T-cell (primary cell): ENCODE results near the gene SPTLC3. TPM values are rescaled to one million over a fixed set of nuclear protein-coding genes. Genes with fewer than 3 reads are reported as not detected.
"Not testable (repeated sequence)": the region's sequence is repeated elsewhere in the genome, so short reads cannot be mapped to it uniquely, and the experiment has no call there.

Source experiments
- ATAC-seq, 4 experiments: fragments of 200-7000 bp in 3 of 4; fragments of 150-1000 bp in 1 of 4; cut with Tn5 transposase; replicated peaks in 1 of 4; 1 replicate in 3 of 4; 2 replicates in 1 of 4; pipeline ENCODE4 v1.10.0; 2021; ENCODE audit warnings: moderate library complexity in 3 of 4, mild to moderate bottlenecking in 2 of 4, moderate number of reproducible peaks in 1 of 4
- CTCF ChIA-PET, 2 donors: fragments of 300-600 bp; sonication (Branson Sonifier 250); formaldehyde crosslinking; loops; one replicate each; lab custom pipeline; 2022; ENCODE audit warnings: antibody characterized with exemption in 2 of 2; lab: Charles Lee
- POLR2A ChIA-PET, 2 donors: fragments of 300-600 bp; sonication (Branson Sonifier 250); formaldehyde crosslinking; loops; one replicate each; lab custom pipeline; 2022; ENCODE audit warnings: antibody characterized with exemption in 2 of 2; lab: Charles Lee
- DNase-seq, 35 experiments: peaks; one replicate each; pipeline versions ENCODE4 v3.0.0 to v3.0.0-alpha.2; 2013 to 2023
- H3K27ac ChIP-seq: one replicate; pipeline ENCODE4 v1.5.1; 2013; ENCODE audit warnings: low read length
- H3K27me3 ChIP-seq, 2 experiments: replicated peaks in 1 of 2; 1 replicate in 1 of 2; 2 replicates in 1 of 2; pipeline versions ENCODE4 v1.6.1 to v1.7.0; 2013; ENCODE audit warnings: low read length in 1 of 2, mixed read lengths in 1 of 2; ENCODE audit not compliant: control insufficient read depth in 2 of 2, insufficient read depth in 2 of 2; ENCODE audit errors: extremely low read depth in 1 of 2
- H3K36me3 ChIP-seq, 2 donors: 1 replicate in 1 of 2; 2 replicates in 1 of 2; pipeline versions ENCODE4 v1.6.1 to v1.7.0; 2013; ENCODE audit warnings: low read length in 1 of 2; ENCODE audit not compliant: control insufficient read depth in 2 of 2, insufficient read depth in 1 of 2; ENCODE audit errors: extremely low read depth in 1 of 2
- H3K4me1 ChIP-seq, 2 experiments: 1 replicate in 1 of 2; 2 replicates in 1 of 2; pipeline versions ENCODE4 v1.6.1 to v1.7.0; 2013; ENCODE audit warnings: low read length in 2 of 2, mixed read lengths in 1 of 2; ENCODE audit not compliant: insufficient read depth in 2 of 2, control insufficient read depth in 1 of 2; ENCODE audit errors: extremely low read depth in 1 of 2
- H3K4me3 ChIP-seq, 2 donors: 1 replicate in 1 of 2; 2 replicates in 1 of 2; pipeline versions ENCODE4 v1.5.1 to v1.7.0; 2013; ENCODE audit warnings: mild to moderate bottlenecking in 2 of 2, low read length in 1 of 2, moderate library complexity in 1 of 2; ENCODE audit not compliant: control insufficient read depth in 1 of 2; ENCODE audit errors: extremely low read depth in 1 of 2
- H3K9me3 ChIP-seq: 2 replicates; pipeline ENCODE4 v1.7.0; 2013
- H3K27ac Mint-ChIP-seq, 2 donors: one replicate each; pipeline ENCODE4 v1.8.0; 2020 to 2021; ENCODE audit warnings: mild to moderate bottlenecking in 2 of 2, mixed read lengths in 2 of 2
- H3K27me3 Mint-ChIP-seq, 2 donors: one replicate each; pipeline ENCODE4 v1.8.0; 2021 to 2022; ENCODE audit warnings: mixed read lengths in 2 of 2
- H3K36me3 Mint-ChIP-seq: one replicate; pipeline ENCODE4 v1.8.0; 2021; ENCODE audit warnings: mixed read lengths
- H3K4me1 Mint-ChIP-seq, 3 donors: one replicate each; pipeline ENCODE4 v1.8.0; 2020 to 2022; ENCODE audit warnings: mixed read lengths in 3 of 3, mild to moderate bottlenecking in 1 of 3
- H3K4me3 Mint-ChIP-seq, 3 donors: one replicate each; pipeline ENCODE4 v1.8.0; 2020 to 2022; ENCODE audit warnings: mild to moderate bottlenecking in 3 of 3, mixed read lengths in 3 of 3, moderate library complexity in 3 of 3
- H3K9me3 Mint-ChIP-seq, 3 donors: one replicate each; pipeline ENCODE4 v1.8.0; 2020 to 2022; ENCODE audit warnings: mixed read lengths in 3 of 3
- WGBS: methylation state at CpG from one replicate; pipeline ENCODE4 v1.1.5; 2013; ENCODE audit warnings: missing lambda C conversion rate; ENCODE audit not compliant: insufficient coverage; 5-methylcytosine and 5-hydroxymethylcytosine counted together
- total RNA-seq, 35 experiments: library from RNA in 6 of 35; stranded (reverse) in 6 of 35; fragments of 120-200 nt in 1 of 35; gene quantifications; one replicate each; pipeline versions ENCODE4 v1.2.1 to v1.2.4 and lab custom pipeline; 2013 to 2026

SPTLC3 gene
- total RNA-seq, 5 donors from 2014 or later (not counting 1 experiment from before 2014, with no cell fraction given): 0.20 to 1.2 (median 0.56) TPM

- DNase-seq (no peak), ATAC-seq (no peak)
- ChIA-PET POLR2A (interaction anchor here in 1 of 2 donors (0.6 kb wide), 2 partner anchors 17 to 821 kb away, joined by 3 to 8 read pairs; no protein-coding TSS in a partner anchor), CTCF (no interaction called here)
- Histone ChIP-seq H3K27ac (no peak overlapping the region), H3K27me3 (peaks cover 0 to 3% of the 10 kb centered on the region in 2 experiments), H3K4me3 (no peak overlapping the region), H3K36me3 (no peaks in the 10 kb centered on the region), H3K9me3 (no peaks in the 10 kb centered on the region), H3K4me1 (no peaks in the 10 kb centered on the region)
- Mint-ChIP-seq H3K4me3 (no peak overlapping the region), H3K9me3 (peaks cover 0 to 1% (median 0%) of the 10 kb centered on the region in 3 donors), H3K27ac (no peak overlapping the region), H3K36me3 (no peaks in the 10 kb centered on the region), H3K4me1 (no peaks in the 10 kb centered on the region), H3K27me3 (peaks cover 0 to 8% of the 10 kb centered on the region in 2 donors)
- WGBS: 59% methylated on average over 3 of the region's 6 CpGs
Observed at GRCh38 chr20:12976720-12977309, 32.0 kb upstream of the SPTLC3 start.

DNA sequence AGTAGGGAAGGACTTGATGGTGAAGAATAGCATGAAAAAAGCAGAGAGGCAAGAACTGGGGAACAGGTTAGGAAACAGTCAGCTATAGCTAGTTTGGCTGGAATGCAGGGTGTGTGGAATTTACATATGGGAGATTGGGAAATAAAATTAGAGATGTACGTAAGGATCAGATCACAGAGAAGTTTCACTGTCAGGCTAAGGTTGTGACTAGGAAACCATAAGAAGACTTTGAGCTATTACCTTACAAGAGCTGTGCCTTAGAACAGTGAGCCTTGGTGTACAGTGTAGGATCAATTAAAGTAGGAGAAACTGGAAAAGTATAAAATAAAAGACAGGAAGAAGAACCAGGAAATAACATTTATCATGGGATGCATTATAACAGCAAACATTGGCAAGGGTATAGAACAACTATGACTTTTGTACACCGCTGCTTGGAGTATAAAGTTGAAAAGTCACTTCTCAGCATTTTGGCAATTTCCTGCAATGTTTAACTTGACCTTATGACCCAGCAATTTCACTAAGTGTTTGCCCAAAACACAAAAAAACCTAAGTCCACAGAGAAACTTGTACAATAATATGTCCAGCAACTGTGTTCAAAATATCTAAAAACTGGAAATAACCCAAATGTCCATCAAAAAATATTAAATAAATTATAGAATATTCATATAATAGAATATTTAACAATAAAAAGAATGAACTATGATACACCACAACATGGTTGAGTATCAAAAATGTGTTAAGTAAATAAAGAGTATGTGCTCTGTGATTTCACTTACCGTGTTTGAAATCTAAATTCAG lies 31.2 kb upstream of the SPTLC3 start:
- peaks cover 0 to 5% (median 0%) of the 10 kb centered on the region in 3 donors for H3K9me3 Mint-ChIP-seq
- no peak overlapping the region for H3K27ac Mint-ChIP-seq
- H3K4me1 Mint-ChIP-seq: no peaks in the 10 kb centered on the region
- H3K36me3 Mint-ChIP-seq: no peaks in the 10 kb centered on the region
- CTCF ChIA-PET: no interaction called here
- Histone ChIP-seq H3K36me3 (no peaks in the 10 kb centered on the region), H3K4me3 (no peak overlapping the region), H3K27ac (no peak overlapping the region), H3K27me3 (peaks cover 0 to 3% of the 10 kb centered on the region in 2 experiments), H3K4me1 (no peaks in the 10 kb centered on the region), H3K9me3 (no peaks in the 10 kb centered on the region)
- DNase-seq: no peak
- no peak overlapping the region for H3K4me3 Mint-ChIP-seq
- ATAC-seq: no peak
- no CpG with 5 or more reads among the region's 3 CpGs for WGBS
- H3K27me3 Mint-ChIP-seq: peaks cover 0 to 8% of the 10 kb centered on the region in 2 donors
- POLR2A ChIA-PET: interaction anchor here in 1 of 2 donors (0.6 kb wide), 1 partner anchor 17 kb away, joined by 8 read pairs; no protein-coding TSS in a partner anchor

GRCh38 chr20:12978126-12978394 lies 30.7 kb upstream of the SPTLC3 start:
- ChIA-PET POLR2A (no interaction called here), CTCF (no interaction called here)
- H3K27me3 Mint-ChIP-seq: peaks cover 0 to 8% of the 10 kb centered on the region in 2 donors

GRCh38 chr20:12978613-12979495 lies 29.9 kb upstream of the SPTLC3 start:
- Mint-ChIP-seq H3K27me3 (peaks cover 0 to 8% of the 10 kb centered on the region in 2 donors), H3K36me3 (no peaks in the 10 kb centered on the region), H3K4me1 (no peaks in the 10 kb centered on the region), H3K4me3 (no peak overlapping the region), H3K9me3 (peaks cover 0 to 5% (median 0%) of the 10 kb centered on the region in 3 donors), H3K27ac (no peak overlapping the region)
- H3K9me3 ChIP-seq: no peaks in the 10 kb centered on the region
- ChIA-PET POLR2A (interaction anchor here in 1 of 2 donors (0.6 kb wide), 1 partner anchor 13 kb away, joined by 3 read pairs; no protein-coding TSS in a partner anchor), CTCF (no interaction called here)
- H3K4me3 ChIP-seq: no peak overlapping the region
- H3K36me3 ChIP-seq: no peaks in the 10 kb centered on the region
- no peak for ATAC-seq
- H3K27ac ChIP-seq: no peak overlapping the region
- H3K4me1 ChIP-seq: no peaks in the 10 kb centered on the region
- peaks cover 0 to 3% of the 10 kb centered on the region in 2 experiments for H3K27me3 ChIP-seq
- DNase-seq: no peak
- WGBS: no CpG with 5 or more reads among the region's 4 CpGs

More at GRCh38 chr20:12978126-12978394, 30.7 kb upstream of the SPTLC3 start:
- H3K27me3 ChIP-seq: peaks cover 0 to 3% of the 10 kb centered on the region in 2 experiments
- WGBS: no CpG with 5 or more reads among the region's 1 CpG
- no peaks in the 10 kb centered on the region for H3K4me1 Mint-ChIP-seq
- DNase-seq (no peak), ATAC-seq (no peak)
- peaks cover 0 to 5% (median 0%) of the 10 kb centered on the region in 3 donors for H3K9me3 Mint-ChIP-seq
- no peaks in the 10 kb centered on the region for H3K36me3 Mint-ChIP-seq
- no peaks in the 10 kb centered on the region for H3K4me1 ChIP-seq
- no peak overlapping the region for H3K4me3 ChIP-seq
- no peaks in the 10 kb centered on the region for H3K9me3 ChIP-seq
- H3K4me3 Mint-ChIP-seq: no peak overlapping the region
- H3K36me3 ChIP-seq: no peaks in the 10 kb centered on the region
- H3K27ac ChIP-seq: no peak overlapping the region
- H3K27ac Mint-ChIP-seq: no peak overlapping the region

GRCh38 chr20:12979713-12980112 lies 29.1 kb upstream of the SPTLC3 start:
- 100% methylated on average over 1 of the region's 3 CpGs for WGBS

DNA sequence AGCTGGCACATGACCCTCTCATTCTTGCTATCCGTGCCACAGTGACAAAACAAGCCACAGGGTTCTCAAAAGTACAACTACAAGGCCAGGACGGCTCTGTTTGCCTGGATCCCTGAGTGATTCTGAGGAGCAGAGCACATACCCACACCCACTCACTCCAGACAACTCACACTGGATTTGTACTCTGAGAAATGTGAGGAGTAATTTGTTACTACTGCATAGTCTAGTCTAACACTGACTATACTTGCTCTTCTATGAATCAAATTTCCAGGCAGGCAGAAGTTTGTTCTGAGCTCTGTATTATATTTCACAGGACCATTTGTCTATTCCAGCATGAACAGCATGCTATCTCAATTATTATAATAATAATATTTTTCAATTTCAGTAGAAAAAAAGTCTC lies 26.7 kb upstream of the SPTLC3 start:
- ChIA-PET CTCF (no interaction called here), POLR2A (interaction anchor here in 1 of 2 donors (0.7 kb wide), 1 partner anchor 10 kb away, joined by 3 read pairs; no protein-coding TSS in a partner anchor)
- Histone ChIP-seq H3K9me3 (no peaks in the 10 kb centered on the region), H3K4me3 (no peak overlapping the region), H3K4me1 (no peaks in the 10 kb centered on the region), H3K27me3 (peaks cover 0 to 3% of the 10 kb centered on the region in 2 experiments), H3K36me3 (no peaks in the 10 kb centered on the region), H3K27ac (no peak overlapping the region)
- ATAC-seq (no peak), DNase-seq (no peak)
- Mint-ChIP-seq H3K36me3 (no peaks in the 10 kb centered on the region), H3K9me3 (peaks cover 0 to 5% (median 0%) of the 10 kb centered on the region in 3 donors), H3K4me3 (no peak overlapping the region), H3K4me1 (no peaks in the 10 kb centered on the region), H3K27me3 (peaks cover 0 to 8% of the 10 kb centered on the region in 2 donors), H3K27ac (no peak overlapping the region)
- 80% methylated on average over 1 of the region's 2 CpGs for WGBS

More at GRCh38 chr20:12979713-12980112, 29.1 kb upstream of the SPTLC3 start:
- H3K27me3 Mint-ChIP-seq, H3K36me3 ChIP-seq, H3K9me3 Mint-ChIP-seq, DNase-seq, H3K4me1 Mint-ChIP-seq, H3K4me1 ChIP-seq, CTCF ChIA-PET, H3K27ac Mint-ChIP-seq, H3K36me3 Mint-ChIP-seq, ATAC-seq, H3K27ac ChIP-seq, H3K9me3 ChIP-seq, H3K27me3 ChIP-seq, H3K4me3 Mint-ChIP-seq, H3K4me3 ChIP-seq: not testable (repeated sequence)
- POLR2A ChIA-PET: interaction anchor here in 1 of 2 donors (0.6 kb wide), 1 partner anchor 12 kb away, joined by 3 read pairs; no protein-coding TSS in a partner anchor
